ENCODE measurements around the gene PCYT1B. TPM values are rescaled to one million over a fixed set of nuclear protein-coding genes. Genes with fewer than 3 reads are reported as not detected.
A peak's percentile ranks its signal among the peaks of the same experiment; 100 is the strongest.
"Not testable (repeated sequence)": the region's sequence is repeated elsewhere in the genome, so short reads cannot be mapped to it uniquely, and the experiment has no call there.

Gene PCYT1B
- not detected in 2 replicates for total RNA-seq (2014; rRNA removed; shearing (Covaris generic); ENCODE audit: low replicate concordance)

- in situ Hi-C loops (cut with HindIII; ENCODE audit: low pct_unique_long_range_greater_than_20kb, low sequenced_read_pairs), result no loop called here
- DNase-seq (ENCODE audit: low read depth), result no peak
These were observed at the start of gene PCYT1B for GRCh38 chrX:24647257-24648058. PCYT1B (minus strand) TSS chrX:24647347; CDS start chrX:24647105, 242 bp downstream.

GRCh38 chrX:24696294-24696693 is 49.1 kb upstream of the PCYT1B start:
- in situ Hi-C loops (cut with HindIII; ENCODE audit: low pct_unique_long_range_greater_than_20kb, low sequenced_read_pairs), result no loop called here
- no peak for DNase-seq (ENCODE audit: low read depth)

GRCh38 chrX:24694825-24695224 is 47.7 kb upstream of the PCYT1B start:
- no peak for DNase-seq (ENCODE audit: low read depth)
- in situ Hi-C loops (cut with HindIII; ENCODE audit: low pct_unique_long_range_greater_than_20kb, low sequenced_read_pairs), result no loop called here

- in situ Hi-C loops (cut with HindIII; ENCODE audit: low pct_unique_long_range_greater_than_20kb, low sequenced_read_pairs), result no loop called here
- DNase-seq (ENCODE audit: low read depth), result peak; percentile 97
These were observed 46.5 kb upstream of the PCYT1B start, which contains the start of gene POLA1 for GRCh38 chrX:24693453-24694202. POLA1 (plus strand) TSS chrX:24693918; CDS start chrX:24693962, 44 bp downstream.

GRCh38 chrX:24692305-24692704 is 45.2 kb upstream of the PCYT1B start:
- no peak for DNase-seq (ENCODE audit: low read depth)
- in situ Hi-C loops (cut with HindIII; ENCODE audit: low pct_unique_long_range_greater_than_20kb, low sequenced_read_pairs), result no loop called here

- in situ Hi-C loops (cut with HindIII; ENCODE audit: low pct_unique_long_range_greater_than_20kb, low sequenced_read_pairs), result no loop called here
- DNase-seq (ENCODE audit: low read depth), result no peak
These were observed 36.9 kb upstream of the PCYT1B start for GRCh38 chrX:24684048-24684447.

- in situ Hi-C loops (cut with HindIII; ENCODE audit: low pct_unique_long_range_greater_than_20kb, low sequenced_read_pairs), result no loop called here
- no peak for DNase-seq (ENCODE audit: low read depth)
These were observed 35.7 kb upstream of the PCYT1B start for GRCh38 chrX:24682739-24683432.

- DNase-seq (ENCODE audit: low read depth), result peak; percentile 3
- in situ Hi-C loops (cut with HindIII; ENCODE audit: low pct_unique_long_range_greater_than_20kb, low sequenced_read_pairs), result no loop called here
These were observed 29.4 kb upstream of the PCYT1B start for GRCh38 chrX:24676403-24677024.

- DNase-seq (ENCODE audit: low read depth), result no peak
- in situ Hi-C loops (cut with HindIII; ENCODE audit: low pct_unique_long_range_greater_than_20kb, low sequenced_read_pairs), result no loop called here
These were observed 26.3 kb upstream of the PCYT1B start for GRCh38 chrX:24673424-24673823.

GRCh38 chrX:24672701-24673190 is 25.6 kb upstream of the PCYT1B start:
- DNase-seq (ENCODE audit: low read depth), result no peak
- in situ Hi-C loops (cut with HindIII; ENCODE audit: low pct_unique_long_range_greater_than_20kb, low sequenced_read_pairs), result no loop called here

- in situ Hi-C loops (cut with HindIII; ENCODE audit: low pct_unique_long_range_greater_than_20kb, low sequenced_read_pairs), result no loop called here
These were observed 21.0 kb upstream of the PCYT1B start for GRCh38 chrX:24668111-24668510.

GRCh38 chrX:24662352-24662751 is 15.2 kb upstream of the PCYT1B start:
- in situ Hi-C loops (cut with HindIII; ENCODE audit: low pct_unique_long_range_greater_than_20kb, low sequenced_read_pairs), result no loop called here
- no peak for DNase-seq (ENCODE audit: low read depth)

More at GRCh38 chrX:24668111-24668510, 21.0 kb upstream of the PCYT1B start:
- no peak for DNase-seq (ENCODE audit: low read depth)

- in situ Hi-C loops (cut with HindIII; ENCODE audit: low pct_unique_long_range_greater_than_20kb, low sequenced_read_pairs), result no loop called here
- DNase-seq (ENCODE audit: low read depth), result no peak
These were observed 14.1 kb upstream of the PCYT1B start for GRCh38 chrX:24661292-24661691.

GRCh38 chrX:24659646-24660045 is 12.5 kb upstream of the PCYT1B start:
- in situ Hi-C loops (cut with HindIII; ENCODE audit: low pct_unique_long_range_greater_than_20kb, low sequenced_read_pairs), result no loop called here
- no peak for DNase-seq (ENCODE audit: low read depth)

- in situ Hi-C loops (cut with HindIII; ENCODE audit: low pct_unique_long_range_greater_than_20kb, low sequenced_read_pairs), result no loop called here
- DNase-seq (ENCODE audit: low read depth), result no peak
These were observed 12.0 kb upstream of the PCYT1B start for GRCh38 chrX:24659106-24659505.

GRCh38 chrX:24658421-24658820 is 11.3 kb upstream of the PCYT1B start:
- no peak for DNase-seq (ENCODE audit: low read depth)
- in situ Hi-C loops (cut with HindIII; ENCODE audit: low pct_unique_long_range_greater_than_20kb, low sequenced_read_pairs), result no loop called here

- in situ Hi-C loops (cut with HindIII; ENCODE audit: low pct_unique_long_range_greater_than_20kb, low sequenced_read_pairs), result no loop called here
- DNase-seq (ENCODE audit: low read depth), result no peak
These were observed 10.7 kb upstream of the PCYT1B start for GRCh38 chrX:24657671-24658386.

- DNase-seq (ENCODE audit: low read depth); in situ Hi-C loops (cut with HindIII; ENCODE audit: low pct_unique_long_range_greater_than_20kb, low sequenced_read_pairs): not testable (repeated sequence)
These were observed 8.5 kb upstream of the PCYT1B start for GRCh38 chrX:24655679-24656078.

Measured in Caki2 (cell line).